Natural killer cell (primary cell): ENCODE data around the gene RERE. TPM values are rescaled to one million over a fixed set of nuclear protein-coding genes. Genes with fewer than 3 reads are reported as not detected.

Source experiments
- ATAC-seq, 3 donors: fragments of 150-1000 bp in 2 of 3; fragments of 200-7000 bp in 1 of 3; cut with Tn5 transposase; 1 replicate in 1 of 3; 2 replicates in 2 of 3; pipeline ENCODE4 v1.10.0; 2021; ENCODE audit warnings: mild to moderate bottlenecking in 2 of 3, moderate library complexity in 2 of 3
- DNase-seq, 2 donors: peaks; one replicate each; pipeline versions ENCODE4 v3.0.0 to v3.0.0-alpha.2; 2013 to 2021; ENCODE audit warnings: mixed read lengths in 1 of 2
- H3K27ac ChIP-seq: one replicate; pipeline ENCODE4 v1.5.1; 2013; ENCODE audit warnings: mild to moderate bottlenecking, low read length
- H3K27me3 ChIP-seq: one replicate; pipeline ENCODE4 v1.6.1; 2013; ENCODE audit warnings: low read length; ENCODE audit not compliant: control insufficient read depth, insufficient read depth
- H3K36me3 ChIP-seq: one replicate; pipeline ENCODE4 v1.6.1; 2013; ENCODE audit warnings: low read length; ENCODE audit not compliant: control insufficient read depth, insufficient read depth
- H3K4me1 ChIP-seq: one replicate; pipeline ENCODE4 v1.6.1; 2013; ENCODE audit warnings: low read length; ENCODE audit not compliant: control insufficient read depth, insufficient read depth
- H3K4me3 ChIP-seq: one replicate; pipeline ENCODE4 v1.5.1; 2013; ENCODE audit warnings: low read length
- H3K9me3 ChIP-seq: one replicate; pipeline ENCODE4 v1.6.1; 2013; ENCODE audit warnings: low read length; ENCODE audit not compliant: control insufficient read depth, insufficient read depth
- H3K27ac Mint-ChIP-seq, 2 donors: one replicate each; pipeline ENCODE4 v1.8.0; 2022; ENCODE audit warnings: mild to moderate bottlenecking in 2 of 2, mixed read lengths in 2 of 2, moderate library complexity in 1 of 2
- H3K27me3 Mint-ChIP-seq, 2 donors: one replicate each; pipeline ENCODE4 v1.8.0; 2022; ENCODE audit warnings: low read depth in 2 of 2, mixed read lengths in 2 of 2
- H3K36me3 Mint-ChIP-seq: one replicate; pipeline ENCODE4 v1.8.0; 2022; ENCODE audit warnings: mixed read lengths
- H3K4me1 Mint-ChIP-seq, 2 donors: one replicate each; pipeline ENCODE4 v1.8.0; 2022; ENCODE audit warnings: mixed read lengths in 2 of 2
- H3K4me3 Mint-ChIP-seq: one replicate; pipeline ENCODE4 v1.8.0; 2022; ENCODE audit warnings: mild to moderate bottlenecking, moderate library complexity, mixed read lengths
- H3K9me3 Mint-ChIP-seq, 2 donors: one replicate each; pipeline ENCODE4 v1.8.0; 2022; ENCODE audit warnings: mixed read lengths in 2 of 2
- CTCF ChIP-seq: fragments of 200-600 bp; IDR thresholded peaks from one replicate; pipeline ENCODE4 v1.8.0; 2022; ENCODE audit warnings: antibody characterized with exemption
- WGBS: methylation state at CpG from one replicate; pipeline ENCODE4 v1.1.7; 2013; ENCODE audit warnings: missing lambda C conversion rate; ENCODE audit not compliant: insufficient coverage; 5-methylcytosine and 5-hydroxymethylcytosine counted together
- intact Hi-C: fragments of 100-400 bp; cut with micrococcal nuclease; formaldehyde crosslinking; loops from one replicate; pipeline ENCODE4 v1.14.2; 2022
- total RNA-seq, 4 donors: library from RNA; stranded (reverse); fragments of 120-200 nt in 1 of 4; gene quantifications; one replicate each; pipeline versions ENCODE4 v1.2.3 to v1.2.4, GENCODE V29; 2013 to 2022

Gene RERE
- total RNA-seq, 3 donors from 2014 or later (not counting 1 experiment from before 2014, with no cell fraction given): 67.7 to 76.0 (median 73.0) TPM

- Mint-ChIP-seq H3K27ac (no peak overlapping the region), H3K4me3 (no peak overlapping the region), H3K36me3 (peaks cover 6% of the 10 kb centered on the region), H3K9me3 (no peaks in the 10 kb centered on the region), H3K27me3 (no peaks in the 10 kb centered on the region), H3K4me1 (peaks cover 20 to 22% of the 10 kb centered on the region in 2 donors)
- no peak overlapping the region for H3K27ac ChIP-seq
- no peak for TF ChIP-seq CTCF
- no peaks in the 10 kb centered on the region for H3K27me3 ChIP-seq
- H3K36me3 ChIP-seq: peaks cover 8% of the 10 kb centered on the region
- H3K4me1 ChIP-seq: peaks cover 12% of the 10 kb centered on the region
- H3K9me3 ChIP-seq: no peaks in the 10 kb centered on the region
- intact Hi-C loops: loop anchor here (10.0 kb wide), 1 partner anchor 99 kb away; no protein-coding TSS in a partner anchor
- H3K4me3 ChIP-seq: no peak overlapping the region
- ATAC-seq (no peak), DNase-seq (no peak)
- WGBS: 88% methylated on average over 5 of the region's 7 CpGs
These were observed 323.4 kb downstream of the RERE start for GRCh38 chr1:8493916-8494540.

GRCh38 chr1:8487249-8487648, 330.2 kb downstream of the RERE start:
- no peak overlapping the region for H3K4me3 Mint-ChIP-seq
- 100% methylated on average over 2 of the region's 2 CpGs for WGBS
- no peaks in the 10 kb centered on the region for H3K36me3 Mint-ChIP-seq

GRCh38 chr1:8486047-8486446, 331.4 kb downstream of the RERE start:
- no peaks in the 10 kb centered on the region for H3K9me3 Mint-ChIP-seq
- H3K36me3 Mint-ChIP-seq: no peaks in the 10 kb centered on the region
- H3K27ac Mint-ChIP-seq: no peak overlapping the region
- no peak for TF ChIP-seq CTCF
- Histone ChIP-seq H3K27me3 (no peaks in the 10 kb centered on the region), H3K9me3 (no peaks in the 10 kb centered on the region), H3K36me3 (no peaks in the 10 kb centered on the region), H3K27ac (no peak overlapping the region), H3K4me1 (no peaks in the 10 kb centered on the region), H3K4me3 (no peak overlapping the region)
- ATAC-seq (no peak), DNase-seq (no peak)
- no peaks in the 10 kb centered on the region for H3K27me3 Mint-ChIP-seq
- H3K4me1 Mint-ChIP-seq: no peaks in the 10 kb centered on the region
- intact Hi-C loops: no loop called here
- H3K4me3 Mint-ChIP-seq: no peak overlapping the region
- 95% methylated on average over 4 of the region's 5 CpGs for WGBS

More at GRCh38 chr1:8487249-8487648, 330.2 kb downstream of the RERE start:
- intact Hi-C loops: no loop called here
- no peak overlapping the region for H3K27ac ChIP-seq
- Mint-ChIP-seq H3K27me3 (no peaks in the 10 kb centered on the region), H3K9me3 (no peaks in the 10 kb centered on the region), H3K4me1 (no peaks in the 10 kb centered on the region), H3K27ac (no peak overlapping the region)
- no peaks in the 10 kb centered on the region for H3K27me3 ChIP-seq
- no peak for ATAC-seq
- no peaks in the 10 kb centered on the region for H3K9me3 ChIP-seq
- H3K36me3 ChIP-seq: no peaks in the 10 kb centered on the region
- no peak overlapping the region for H3K4me3 ChIP-seq
- H3K4me1 ChIP-seq: no peaks in the 10 kb centered on the region
- TF ChIP-seq CTCF: no peak
- DNase-seq: no peak

GRCh38 chr1:8483586-8483985, 333.9 kb downstream of the RERE start:
- intact Hi-C loops: no loop called here
- Mint-ChIP-seq H3K4me3 (no peak overlapping the region), H3K27me3 (no peaks in the 10 kb centered on the region), H3K36me3 (peaks cover 7% of the 10 kb centered on the region), H3K9me3 (no peaks in the 10 kb centered on the region), H3K4me1 (no peaks in the 10 kb centered on the region), H3K27ac (no peak overlapping the region)
- Histone ChIP-seq H3K36me3 (no peaks in the 10 kb centered on the region), H3K27ac (no peak overlapping the region), H3K4me3 (no peak overlapping the region), H3K27me3 (no peaks in the 10 kb centered on the region), H3K4me1 (no peaks in the 10 kb centered on the region), H3K9me3 (no peaks in the 10 kb centered on the region)
- ATAC-seq (no peak), DNase-seq (no peak)
- no CpG with 5 or more reads among the region's 3 CpGs for WGBS
- TF ChIP-seq CTCF: no peak
